ENCODE measurements around the gene WHRN.

WHRN gene
- long read RNA-seq, donor 1, partial matches to known transcripts = 0 of 1 reads
- long read RNA-seq, donor 1, other reads (novel, unspliced or antisense) = 0 of 1 reads
- long read RNA-seq, donor 2 = 0 reads
- long read RNA-seq, donor 3 = 0 reads
- long read RNA-seq, donor 4, partial matches to known transcripts = 6 of 7 reads
- long read RNA-seq, donor 4, other reads (novel, unspliced or antisense) = 0 of 7 reads
- long read RNA-seq, donor 5, partial matches to known transcripts = 0 of 1 reads
- long read RNA-seq, donor 5, other reads (novel, unspliced or antisense) = 0 of 1 reads
- long read RNA-seq, donor 6 = 0 reads
- long read RNA-seq, donor 7 = 0 reads
- long read RNA-seq, donor 8 = 0 reads

DNA sequence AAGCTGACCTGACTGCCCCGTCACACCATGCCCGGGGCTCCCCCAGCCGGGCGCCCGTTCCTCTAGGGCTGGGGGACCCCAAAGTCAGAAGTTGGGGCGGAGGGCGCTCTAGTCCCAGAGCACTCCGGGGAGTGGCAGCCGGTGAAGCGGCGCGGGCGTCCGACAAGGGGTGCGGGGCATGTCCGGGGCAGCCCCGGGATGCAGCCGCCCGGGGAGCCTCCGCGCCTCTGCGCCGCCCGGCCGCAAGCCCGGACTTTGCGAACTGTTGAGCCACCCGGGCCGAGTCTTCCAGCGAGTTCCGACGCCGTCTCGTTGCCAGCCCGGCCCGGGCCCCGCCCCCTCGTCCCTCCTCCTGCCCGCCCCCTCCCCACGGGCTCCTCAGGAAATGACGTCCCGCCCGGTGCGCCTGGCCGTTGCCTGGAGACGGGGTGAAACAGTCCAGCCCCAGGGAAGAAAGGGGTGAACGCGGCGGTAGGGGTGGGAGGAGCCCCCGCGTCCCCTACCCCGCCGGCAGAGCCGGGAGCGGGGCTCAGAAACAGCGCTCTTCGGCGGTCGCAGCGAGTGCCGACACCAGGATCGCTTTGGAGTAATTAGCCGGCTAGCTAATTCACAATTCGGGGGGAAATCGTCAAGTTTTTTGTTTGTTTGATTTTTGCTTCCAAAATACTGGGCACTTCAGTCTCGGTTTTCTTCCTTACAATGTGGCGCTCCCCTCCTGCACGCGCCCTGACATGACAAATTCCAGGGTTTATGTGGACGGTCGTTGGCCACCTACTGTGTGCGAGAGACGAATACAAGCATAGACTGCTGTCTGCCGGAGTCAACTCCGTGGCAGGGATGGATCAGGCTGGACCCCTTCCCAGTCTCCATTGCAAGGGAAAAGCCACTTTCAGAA, at the start of gene WHRN:
Gene WHRN, minus strand, starts transcription at position 287 of the 895 bp plus-strand sequence. CDS start 672 bp downstream, outside the sequence.
- DNase-seq = peak; percentile 90

DNA sequence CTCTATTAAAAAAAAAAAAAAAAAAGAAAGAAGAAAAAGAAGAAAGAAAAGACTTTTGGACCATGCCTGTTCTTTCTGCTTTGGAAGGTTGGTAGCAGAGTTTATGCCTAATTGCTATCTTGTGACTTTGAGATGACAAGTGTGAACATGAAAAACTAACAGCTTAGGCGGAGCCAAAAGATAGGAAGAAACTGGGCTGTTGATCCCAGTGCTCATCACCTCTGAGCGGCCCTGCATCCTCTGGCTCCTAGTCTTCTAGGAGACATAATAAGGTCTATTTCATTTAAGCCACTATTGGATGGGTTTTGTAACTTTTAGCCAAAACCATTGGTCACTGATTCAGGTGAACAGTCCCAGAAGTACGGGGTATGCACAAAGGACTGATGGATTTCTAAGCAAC, 47.9 kb upstream of the WHRN start:
- no peak for DNase-seq

GRCh38 chr9:114552706-114553105, 47.4 kb upstream of the WHRN start:
- DNase-seq = no peak

GRCh38 chr9:114551750-114552685, 46.7 kb upstream of the WHRN start:
- no peak for DNase-seq

GRCh38 chr9:114549697-114550330, 44.5 kb upstream of the WHRN start:
- no peak for DNase-seq

- DNase-seq = no peak
Measured at GRCh38 chr9:114546851-114547250, 41.6 kb upstream of the WHRN start.

DNA sequence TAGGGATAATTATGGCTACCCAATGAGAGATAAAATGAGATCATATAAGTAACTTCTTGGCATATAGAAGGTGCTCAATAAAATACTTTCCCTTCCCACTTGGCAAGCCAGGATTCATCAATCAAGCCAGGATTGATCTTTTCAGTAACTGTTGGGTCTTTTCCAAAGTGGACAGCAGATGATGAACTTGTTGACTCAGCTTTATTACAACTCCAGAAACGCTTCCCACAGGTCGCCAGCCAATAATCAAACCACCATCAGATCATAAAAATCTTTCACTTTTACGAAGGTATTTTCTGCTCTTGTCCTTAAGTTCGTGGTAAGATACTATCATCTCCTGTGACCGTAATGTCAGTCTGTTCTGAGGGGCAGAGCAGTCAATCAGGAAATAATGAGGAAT, 39.8 kb upstream of the WHRN start:
- DNase-seq = no peak

- no peak for DNase-seq
Measured at GRCh38 chr9:114539701-114540380, 34.6 kb upstream of the WHRN start.

GRCh38 chr9:114538241-114538640, 33.0 kb upstream of the WHRN start:
- no peak for DNase-seq

GRCh38 chr9:114532561-114533237, 27.4 kb upstream of the WHRN start:
- DNase-seq = no peak

- no peak for DNase-seq
Measured at GRCh38 chr9:114529285-114529684, 24.0 kb upstream of the WHRN start.

DNA sequence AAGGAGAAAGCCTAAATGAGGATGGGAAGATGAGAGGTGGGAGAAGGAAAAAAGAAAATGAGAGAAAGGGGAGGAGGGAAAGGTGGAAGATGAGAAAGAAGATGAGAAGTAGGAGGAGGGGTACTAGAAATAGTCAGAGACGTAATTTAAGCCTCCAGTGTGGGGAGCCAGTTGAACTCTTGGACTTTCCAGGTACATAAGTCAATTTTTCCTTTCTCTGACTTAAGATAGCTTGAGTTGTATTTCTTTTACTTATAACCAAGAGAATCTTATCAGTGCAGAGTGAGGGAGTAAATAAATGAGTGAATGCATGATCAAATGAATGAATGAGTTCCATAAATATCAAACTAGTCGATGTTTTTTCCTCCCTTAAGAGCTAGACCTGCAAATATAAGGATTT, 21.5 kb upstream of the WHRN start:
- no peak for DNase-seq

DNA sequence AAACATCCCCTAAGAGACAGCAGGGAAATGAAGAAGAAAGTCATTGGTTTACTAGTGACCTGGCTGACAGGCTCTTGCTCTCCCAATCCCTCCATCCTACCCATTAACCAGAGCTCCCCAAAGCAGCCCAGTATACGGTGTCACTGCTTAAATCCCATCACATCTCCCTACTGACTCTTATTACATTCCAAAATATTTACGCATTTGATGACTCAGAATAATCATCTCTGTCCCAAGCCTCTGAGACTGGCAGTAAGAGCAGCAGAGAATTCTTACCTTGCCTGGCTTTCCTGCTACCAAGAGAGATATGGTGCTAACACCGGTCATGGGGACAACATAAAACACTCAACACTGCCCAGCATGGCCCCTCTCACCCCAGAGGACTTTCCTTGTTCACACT, 20.2 kb upstream of the WHRN start:
- no peak for DNase-seq

DNA sequence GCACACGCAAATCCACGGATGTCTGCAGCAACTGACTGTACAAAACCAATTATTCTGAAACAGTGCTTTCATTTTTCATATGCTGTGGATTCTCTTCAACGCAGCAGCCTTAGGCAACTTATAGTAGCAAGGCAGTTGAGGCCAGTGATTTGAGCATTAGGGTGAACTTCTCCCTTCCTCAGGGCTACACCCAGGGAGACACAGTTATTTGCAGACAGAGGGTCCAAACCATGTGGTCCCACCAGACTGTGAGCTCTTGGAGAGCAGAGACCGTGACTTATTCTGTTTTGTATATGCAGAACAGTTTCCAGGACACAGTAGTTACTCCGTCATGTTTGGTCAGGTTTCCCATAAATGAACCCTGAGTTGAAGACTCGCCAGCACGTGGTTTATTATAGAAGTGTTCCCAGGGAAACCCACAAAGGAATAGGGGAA, 19.0 kb upstream of the WHRN start:
- DNase-seq = peak; percentile 18

DNA sequence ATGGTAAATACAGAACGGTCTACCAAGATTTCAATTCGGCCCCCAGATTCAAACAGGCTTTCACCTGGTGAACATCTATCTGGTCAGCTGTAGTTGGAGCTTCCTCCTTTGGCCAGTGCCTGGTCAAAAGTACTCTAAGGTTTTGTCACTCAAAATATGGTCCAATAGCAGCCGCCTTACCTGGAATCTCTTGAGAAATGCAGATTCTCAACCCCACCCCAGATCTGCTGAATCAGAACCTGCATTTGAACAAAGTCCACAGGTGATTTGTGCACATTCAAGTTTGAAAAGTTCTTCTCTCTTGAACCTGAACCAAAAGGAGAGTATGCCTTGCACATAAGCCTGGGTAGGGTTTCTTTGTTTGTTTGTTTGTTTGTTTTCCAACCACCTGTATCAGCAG, 17.6 kb upstream of the WHRN start:
- no peak for DNase-seq

- DNase-seq = no peak
Measured at GRCh38 chr9:114522286-114522685, 17.0 kb upstream of the WHRN start.

GRCh38 chr9:114521846-114522245, 16.6 kb upstream of the WHRN start:
- DNase-seq = no peak

DNA sequence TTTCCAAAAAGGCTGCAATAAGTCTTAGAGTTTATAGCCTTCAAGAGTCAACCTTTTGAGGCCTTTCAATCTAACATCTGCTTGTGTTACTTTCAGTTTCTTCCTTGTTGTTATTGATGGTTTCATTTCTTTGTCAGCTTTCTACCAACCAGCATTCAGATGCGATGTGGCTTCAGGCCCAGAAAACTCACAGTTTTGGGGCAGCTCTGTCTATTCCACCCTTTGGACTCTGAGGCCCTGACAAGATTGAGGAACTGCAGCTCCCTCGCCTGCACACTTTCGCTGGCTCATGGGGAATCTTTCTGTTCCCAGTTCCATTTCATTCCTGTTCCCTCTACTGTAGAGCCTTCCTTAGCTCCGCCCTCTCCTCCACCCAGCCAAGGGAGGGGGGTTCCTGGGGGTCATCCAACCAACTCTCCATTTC, 13.3 kb upstream of the WHRN start:
- no peak for DNase-seq

DNA sequence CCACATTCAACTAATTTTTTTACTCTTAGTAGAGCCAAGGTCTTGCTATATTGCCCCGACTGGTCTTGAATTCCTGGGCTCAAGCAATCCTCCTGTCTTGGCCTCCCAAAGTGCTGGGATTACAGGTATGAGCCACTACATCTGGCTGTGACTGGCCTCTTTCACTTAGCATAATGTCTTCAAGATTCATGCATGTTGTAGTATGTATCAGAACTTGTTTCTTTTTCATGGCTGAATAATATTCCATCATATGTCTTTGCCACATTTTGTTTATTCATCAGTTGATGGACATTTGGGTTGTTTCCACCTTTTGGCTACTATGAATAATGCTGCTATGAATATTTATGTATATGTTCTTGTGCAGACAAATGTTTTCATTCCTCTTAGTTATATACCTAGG, 12.8 kb upstream of the WHRN start:
- no peak for DNase-seq

DNA sequence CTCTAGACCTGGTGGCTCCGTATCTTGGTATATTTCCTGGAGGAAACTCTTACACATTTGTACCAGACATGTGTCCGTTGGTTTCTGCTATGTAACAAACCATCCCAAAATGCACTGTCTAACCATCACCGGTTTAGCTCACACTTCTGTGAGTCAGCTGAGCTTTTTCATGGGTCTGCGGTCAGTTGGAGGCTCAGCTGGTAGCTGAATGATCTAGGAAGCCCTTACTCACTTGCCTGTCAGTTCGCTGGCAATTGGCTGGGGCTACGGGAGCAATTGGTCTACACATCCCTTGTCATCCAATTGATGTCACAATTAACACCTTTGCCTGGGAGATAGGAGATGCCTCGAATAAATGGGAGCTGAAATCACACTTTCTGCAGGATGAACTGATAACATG, 11.6 kb upstream of the WHRN start:
- DNase-seq = no peak

- DNase-seq = no peak
Measured at GRCh38 chr9:114515528-114515927, 10.3 kb upstream of the WHRN start.
